HEK293 (cell line): Measurements from ENCODE around the gene TCAP.
A peak's percentile ranks its signal among the peaks of the same experiment; 100 is the strongest.

Source experiments
- FEZF1 ChIP-seq: fragments of 450-650 bp; formaldehyde crosslinking; IDR thresholded peaks from 2 replicates; pipeline ENCODE4 v1.5.1; 2016; ENCODE audit warnings: missing biosample characterization, missing genetic modification characterization
- KLF16 ChIP-seq: fragments of 450-650 bp; formaldehyde crosslinking; IDR thresholded peaks from 2 replicates; pipeline ENCODE4 v1.5.1; 2017; ENCODE audit warnings: missing biosample characterization, missing genetic modification characterization
- PRDM1 ChIP-seq: fragments of 450-650 bp; formaldehyde crosslinking; IDR thresholded peaks from 2 replicates; pipeline ENCODE4; 2016; ENCODE audit warnings: missing biosample characterization, missing genetic modification characterization
- SP7 ChIP-seq: fragments of 450-650 bp; formaldehyde crosslinking; IDR thresholded peaks from 2 replicates; pipeline ENCODE4 v1.5.1; 2016; ENCODE audit warnings: missing biosample characterization, missing genetic modification characterization
- ZBTB48 ChIP-seq: fragments of 450-650 bp; formaldehyde crosslinking; IDR thresholded peaks from 2 replicates; pipeline ENCODE4 v1.5.1; 2016; ENCODE audit warnings: missing biosample characterization, missing genetic modification characterization
- ZFP69B ChIP-seq: fragments of 450-650 bp; formaldehyde crosslinking; IDR thresholded peaks from 2 replicates; pipeline ENCODE4 v1.5.1; 2016; ENCODE audit warnings: missing biosample characterization, missing genetic modification characterization
- ZNF10 ChIP-seq: fragments of 450-650 bp; formaldehyde crosslinking; IDR thresholded peaks from 2 replicates; pipeline ENCODE4 v1.5.1; 2017; ENCODE audit warnings: missing biosample characterization, missing genetic modification characterization
- ZNF112 ChIP-seq: fragments of 450-650 bp; formaldehyde crosslinking; IDR thresholded peaks from 2 replicates; pipeline ENCODE4 v1.5.0; 2017; ENCODE audit warnings: missing biosample characterization, missing genetic modification characterization
- ZNF114 ChIP-seq: fragments of 450-650 bp; formaldehyde crosslinking; IDR thresholded peaks from 2 replicates; pipeline ENCODE4 v1.5.0; 2017; ENCODE audit warnings: missing biosample characterization, missing genetic modification characterization
- ZNF132 ChIP-seq: fragments of 450-650 bp; formaldehyde crosslinking; IDR thresholded peaks from 2 replicates; pipeline ENCODE4 v1.5.1; 2017; ENCODE audit warnings: missing biosample characterization, missing genetic modification characterization, borderline replicate concordance
- ZNF146 ChIP-seq: fragments of 450-650 bp; formaldehyde crosslinking; IDR thresholded peaks from 2 replicates; pipeline ENCODE4 v1.5.1; 2016; ENCODE audit warnings: missing biosample characterization, missing genetic modification characterization
- ZNF157 ChIP-seq: fragments of 450-650 bp; formaldehyde crosslinking; IDR thresholded peaks from 2 replicates; pipeline ENCODE4 v1.5.1; 2016; ENCODE audit warnings: missing biosample characterization, missing genetic modification characterization
- ZNF2 ChIP-seq: fragments of 450-650 bp; formaldehyde crosslinking; IDR thresholded peaks from 2 replicates; pipeline ENCODE4 v1.5.1; 2016; ENCODE audit warnings: missing biosample characterization, missing genetic modification characterization
- ZNF223 ChIP-seq: fragments of 450-650 bp; formaldehyde crosslinking; IDR thresholded peaks from 2 replicates; pipeline ENCODE4 v1.5.1; 2016; ENCODE audit warnings: missing biosample characterization, missing genetic modification characterization
- ZNF239 ChIP-seq: fragments of 450-650 bp; formaldehyde crosslinking; IDR thresholded peaks from 2 replicates; pipeline ENCODE4 v1.5.1; 2016; ENCODE audit warnings: missing biosample characterization, missing genetic modification characterization
- ZNF24 ChIP-seq: fragments of 450-650 bp; formaldehyde crosslinking; IDR thresholded peaks from 2 replicates; pipeline ENCODE4 v1.5.1; 2016; ENCODE audit warnings: missing biosample characterization, missing genetic modification characterization
- ZNF341 ChIP-seq: fragments of 450-650 bp; formaldehyde crosslinking; IDR thresholded peaks from 2 replicates; pipeline ENCODE4; 2016; ENCODE audit warnings: low read depth, missing biosample characterization, missing genetic modification characterization
- ZNF366 ChIP-seq: fragments of 450-650 bp; formaldehyde crosslinking; conservative IDR thresholded peaks from 2 replicates; pipeline ENCODE4 v1.5.1; 2016; ENCODE audit warnings: missing biosample characterization, missing genetic modification characterization
- ZNF423 ChIP-seq: fragments of 450-650 bp; formaldehyde crosslinking; IDR thresholded peaks from 2 replicates; pipeline ENCODE4 v1.5.1; 2016; ENCODE audit warnings: missing biosample characterization, missing genetic modification characterization
- ZNF473 ChIP-seq: fragments of 450-650 bp; formaldehyde crosslinking; IDR thresholded peaks from 2 replicates; pipeline ENCODE4 v1.5.1; 2017; ENCODE audit warnings: missing biosample characterization, missing genetic modification characterization
- ZNF48 ChIP-seq: fragments of 450-650 bp; formaldehyde crosslinking; IDR thresholded peaks from 2 replicates; pipeline ENCODE4 v1.5.1; 2016; ENCODE audit warnings: missing biosample characterization, missing genetic modification characterization
- ZNF501 ChIP-seq: fragments of 450-650 bp; formaldehyde crosslinking; IDR thresholded peaks from 2 replicates; pipeline ENCODE4 v1.5.1; 2016; ENCODE audit warnings: missing biosample characterization, missing genetic modification characterization
- ZNF561 ChIP-seq: fragments of 450-650 bp; IDR thresholded peaks from 2 replicates; pipeline ENCODE4 v1.5.1; 2018; ENCODE audit warnings: missing biosample characterization, missing genetic modification characterization, borderline replicate concordance
- ZNF571 ChIP-seq: fragments of 450-650 bp; formaldehyde crosslinking; IDR thresholded peaks from 2 replicates; pipeline ENCODE4 v1.5.0; 2017; ENCODE audit warnings: missing biosample characterization, missing genetic modification characterization
- ZNF600 ChIP-seq: fragments of 450-650 bp; formaldehyde crosslinking; IDR thresholded peaks from 2 replicates; pipeline ENCODE4 v1.5.1; 2016; ENCODE audit warnings: missing biosample characterization, missing genetic modification characterization
- ZNF707 ChIP-seq: fragments of 450-650 bp; formaldehyde crosslinking; IDR thresholded peaks from 2 replicates; pipeline ENCODE4 v1.5.1; 2016; ENCODE audit warnings: missing biosample characterization, missing genetic modification characterization
- ZNF776 ChIP-seq: fragments of 450-650 bp; formaldehyde crosslinking; IDR thresholded peaks from 2 replicates; pipeline ENCODE4 v1.5.0; 2017; ENCODE audit warnings: missing biosample characterization, missing genetic modification characterization, borderline replicate concordance
- ZNF791 ChIP-seq: fragments of 450-650 bp; formaldehyde crosslinking; IDR thresholded peaks from 2 replicates; pipeline ENCODE4 v1.5.1; 2016; ENCODE audit warnings: missing biosample characterization, missing genetic modification characterization
- TF ChIP-seq, protein P1 (sequence below): fragments of 450-650 bp; formaldehyde crosslinking; IDR thresholded peaks from 2 replicates; pipeline ENCODE4 v1.5.1; 2016; ENCODE audit warnings: missing biosample characterization, missing genetic modification characterization, borderline replicate concordance
- TF ChIP-seq, protein P2 (sequence below): fragments of 450-650 bp; formaldehyde crosslinking; IDR thresholded peaks from 2 replicates; pipeline ENCODE4 v1.5.1; 2016; ENCODE audit warnings: missing biosample characterization, missing genetic modification characterization
- TF ChIP-seq, protein P3 (sequence below): fragments of 450-650 bp; formaldehyde crosslinking; IDR thresholded peaks from 2 replicates; pipeline ENCODE4 v1.5.1; 2017; ENCODE audit warnings: missing biosample characterization, missing genetic modification characterization
- TF ChIP-seq, protein P4 (sequence below): fragments of 450-650 bp; formaldehyde crosslinking; IDR thresholded peaks from 2 replicates; pipeline ENCODE4 v1.5.1; 2016; ENCODE audit warnings: missing biosample characterization, missing genetic modification characterization, low read depth
- TF ChIP-seq, protein P5 (sequence below): fragments of 450-650 bp; formaldehyde crosslinking; IDR thresholded peaks from 2 replicates; pipeline ENCODE4 v1.5.1; 2016; ENCODE audit warnings: missing biosample characterization, missing genetic modification characterization
- TF ChIP-seq, protein P6 (sequence below): fragments of 450-650 bp; formaldehyde crosslinking; IDR thresholded peaks from 2 replicates; pipeline ENCODE4 v1.5.1; 2017; ENCODE audit warnings: missing biosample characterization, missing genetic modification characterization

The TCAP gene

DNA sequence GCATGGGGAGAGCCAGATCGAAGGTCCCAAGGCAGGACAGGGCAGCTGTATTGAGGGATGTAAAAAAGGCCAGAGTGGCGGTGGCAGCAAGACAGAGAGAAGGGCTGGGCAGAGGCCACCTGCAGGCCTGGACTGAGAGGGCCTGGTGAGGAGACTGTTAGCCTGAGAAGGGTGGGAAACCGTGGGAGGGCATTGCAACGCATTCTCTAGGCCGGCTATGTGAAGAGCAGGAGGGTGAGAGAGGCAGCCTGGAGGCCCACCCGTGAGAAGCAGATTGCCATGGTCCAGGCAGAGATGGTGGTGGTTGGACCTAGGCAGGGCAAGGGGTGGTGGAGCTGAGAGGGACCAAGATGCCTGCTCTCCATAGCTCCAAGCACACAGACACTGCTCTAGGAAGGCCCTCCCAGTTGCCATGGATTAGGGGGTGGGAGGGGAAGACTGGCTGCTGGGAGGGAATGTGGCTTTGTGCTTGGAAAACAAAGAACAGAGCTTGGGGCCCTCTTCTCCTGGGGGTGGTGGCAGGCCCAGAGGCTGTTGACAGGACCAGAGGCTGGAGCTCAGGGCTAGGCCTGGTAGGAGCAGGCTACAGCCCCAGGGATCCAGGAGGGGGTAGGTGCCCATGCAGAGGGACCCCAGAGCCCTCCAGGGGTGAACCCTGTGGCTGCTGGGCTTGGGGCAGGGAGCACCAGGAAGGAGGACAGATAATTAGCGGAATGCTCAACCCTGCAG lies 12.4 kb upstream of the TCAP start (continued):
- TF ChIP-seq, protein P1, sequence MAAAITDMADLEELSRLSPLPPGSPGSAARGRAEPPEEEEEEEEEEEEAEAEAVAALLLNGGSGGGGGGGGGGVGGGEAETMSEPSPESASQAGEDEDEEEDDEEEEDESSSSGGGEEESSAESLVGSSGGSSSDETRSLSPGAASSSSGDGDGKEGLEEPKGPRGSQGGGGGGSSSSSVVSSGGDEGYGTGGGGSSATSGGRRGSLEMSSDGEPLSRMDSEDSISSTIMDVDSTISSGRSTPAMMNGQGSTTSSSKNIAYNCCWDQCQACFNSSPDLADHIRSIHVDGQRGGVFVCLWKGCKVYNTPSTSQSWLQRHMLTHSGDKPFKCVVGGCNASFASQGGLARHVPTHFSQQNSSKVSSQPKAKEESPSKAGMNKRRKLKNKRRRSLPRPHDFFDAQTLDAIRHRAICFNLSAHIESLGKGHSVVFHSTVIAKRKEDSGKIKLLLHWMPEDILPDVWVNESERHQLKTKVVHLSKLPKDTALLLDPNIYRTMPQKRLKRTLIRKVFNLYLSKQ (tag by site-specific recombination): no peak
- TF ChIP-seq ZNF600 (tag by site-specific recombination) (peak; percentile 76), ZNF473 (tag by site-specific recombination) (no peak), ZNF707 (tag by site-specific recombination) (no peak), ZNF423 (no peak), FEZF1 (tag by site-specific recombination) (no peak), ZNF223 (no peak), PRDM1 (tag by site-specific recombination) (no peak), SP7 (tag by site-specific recombination) (no peak), ZNF48 (tag by site-specific recombination) (no peak), ZNF776 (tag by site-specific recombination) (no peak), ZNF24 (no peak), ZNF146 (tag by site-specific recombination) (no peak), ZNF112 (tag by site-specific recombination) (no peak), ZNF132 (tag by site-specific recombination) (no peak), ZNF791 (tag by site-specific recombination) (no peak), ZBTB48 (tag by site-specific recombination) (0 out of 2 replicates have a peak, but pooled peaks have one; percentile 16), ZNF2 (tag by site-specific recombination) (no peak), ZNF157 (tag by site-specific recombination) (no peak), ZNF10 (tag by site-specific recombination) (peak; percentile 71; the same call in 1 of the 2 replicates), ZNF571 (tag by site-specific recombination) (no peak), ZFP69B (tag by site-specific recombination) (no peak), ZNF114 (tag by site-specific recombination) (no peak), KLF16 (tag by site-specific recombination) (no peak), ZNF341 (peak; percentile 45), ZNF239 (tag by site-specific recombination) (no peak), ZNF366 (tag by site-specific recombination) (no peak), ZNF501 (tag by site-specific recombination) (no peak), ZNF561 (tag by site-specific recombination) (no peak)
- TF ChIP-seq, protein P2, sequence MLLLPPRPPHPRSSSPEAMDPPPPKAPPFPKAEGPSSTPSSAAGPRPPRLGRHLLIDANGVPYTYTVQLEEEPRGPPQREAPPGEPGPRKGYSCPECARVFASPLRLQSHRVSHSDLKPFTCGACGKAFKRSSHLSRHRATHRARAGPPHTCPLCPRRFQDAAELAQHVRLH (tag by site-specific recombination): no peak
- TF ChIP-seq, protein P3, sequence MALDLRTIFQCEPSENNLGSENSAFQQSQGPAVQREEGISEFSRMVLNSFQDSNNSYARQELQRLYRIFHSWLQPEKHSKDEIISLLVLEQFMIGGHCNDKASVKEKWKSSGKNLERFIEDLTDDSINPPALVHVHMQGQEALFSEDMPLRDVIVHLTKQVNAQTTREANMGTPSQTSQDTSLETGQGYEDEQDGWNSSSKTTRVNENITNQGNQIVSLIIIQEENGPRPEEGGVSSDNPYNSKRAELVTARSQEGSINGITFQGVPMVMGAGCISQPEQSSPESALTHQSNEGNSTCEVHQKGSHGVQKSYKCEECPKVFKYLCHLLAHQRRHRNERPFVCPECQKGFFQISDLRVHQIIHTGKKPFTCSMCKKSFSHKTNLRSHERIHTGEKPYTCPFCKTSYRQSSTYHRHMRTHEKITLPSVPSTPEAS (tag by site-specific recombination): no peak
- TF ChIP-seq, protein P4, sequence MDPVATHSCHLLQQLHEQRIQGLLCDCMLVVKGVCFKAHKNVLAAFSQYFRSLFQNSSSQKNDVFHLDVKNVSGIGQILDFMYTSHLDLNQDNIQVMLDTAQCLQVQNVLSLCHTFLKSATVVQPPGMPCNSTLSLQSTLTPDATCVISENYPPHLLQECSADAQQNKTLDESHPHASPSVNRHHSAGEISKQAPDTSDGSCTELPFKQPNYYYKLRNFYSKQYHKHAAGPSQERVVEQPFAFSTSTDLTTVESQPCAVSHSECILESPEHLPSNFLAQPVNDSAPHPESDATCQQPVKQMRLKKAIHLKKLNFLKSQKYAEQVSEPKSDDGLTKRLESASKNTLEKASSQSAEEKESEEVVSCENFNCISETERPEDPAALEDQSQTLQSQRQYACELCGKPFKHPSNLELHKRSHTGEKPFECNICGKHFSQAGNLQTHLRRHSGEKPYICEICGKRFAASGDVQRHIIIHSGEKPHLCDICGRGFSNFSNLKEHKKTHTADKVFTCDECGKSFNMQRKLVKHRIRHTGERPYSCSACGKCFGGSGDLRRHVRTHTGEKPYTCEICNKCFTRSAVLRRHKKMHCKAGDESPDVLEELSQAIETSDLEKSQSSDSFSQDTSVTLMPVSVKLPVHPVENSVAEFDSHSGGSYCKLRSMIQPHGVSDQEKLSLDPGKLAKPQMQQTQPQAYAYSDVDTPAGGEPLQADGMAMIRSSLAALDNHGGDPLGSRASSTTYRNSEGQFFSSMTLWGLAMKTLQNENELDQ: no peak
- TF ChIP-seq, protein P5, sequence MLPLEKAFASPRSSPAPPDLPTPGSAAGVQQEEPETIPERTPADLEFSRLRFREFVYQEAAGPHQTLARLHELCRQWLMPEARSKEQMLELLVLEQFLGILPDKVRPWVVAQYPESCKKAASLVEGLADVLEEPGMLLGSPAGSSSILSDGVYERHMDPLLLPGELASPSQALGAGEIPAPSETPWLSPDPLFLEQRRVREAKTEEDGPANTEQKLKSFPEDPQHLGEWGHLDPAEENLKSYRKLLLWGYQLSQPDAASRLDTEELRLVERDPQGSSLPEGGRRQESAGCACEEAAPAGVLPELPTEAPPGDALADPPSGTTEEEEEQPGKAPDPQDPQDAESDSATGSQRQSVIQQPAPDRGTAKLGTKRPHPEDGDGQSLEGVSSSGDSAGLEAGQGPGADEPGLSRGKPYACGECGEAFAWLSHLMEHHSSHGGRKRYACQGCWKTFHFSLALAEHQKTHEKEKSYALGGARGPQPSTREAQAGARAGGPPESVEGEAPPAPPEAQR (tag by site-specific recombination): no peak
- TF ChIP-seq, protein P6, sequence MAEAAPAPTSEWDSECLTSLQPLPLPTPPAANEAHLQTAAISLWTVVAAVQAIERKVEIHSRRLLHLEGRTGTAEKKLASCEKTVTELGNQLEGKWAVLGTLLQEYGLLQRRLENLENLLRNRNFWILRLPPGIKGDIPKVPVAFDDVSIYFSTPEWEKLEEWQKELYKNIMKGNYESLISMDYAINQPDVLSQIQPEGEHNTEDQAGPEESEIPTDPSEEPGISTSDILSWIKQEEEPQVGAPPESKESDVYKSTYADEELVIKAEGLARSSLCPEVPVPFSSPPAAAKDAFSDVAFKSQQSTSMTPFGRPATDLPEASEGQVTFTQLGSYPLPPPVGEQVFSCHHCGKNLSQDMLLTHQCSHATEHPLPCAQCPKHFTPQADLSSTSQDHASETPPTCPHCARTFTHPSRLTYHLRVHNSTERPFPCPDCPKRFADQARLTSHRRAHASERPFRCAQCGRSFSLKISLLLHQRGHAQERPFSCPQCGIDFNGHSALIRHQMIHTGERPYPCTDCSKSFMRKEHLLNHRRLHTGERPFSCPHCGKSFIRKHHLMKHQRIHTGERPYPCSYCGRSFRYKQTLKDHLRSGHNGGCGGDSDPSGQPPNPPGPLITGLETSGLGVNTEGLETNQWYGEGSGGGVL: peak; percentile 86
- TF ChIP-seq, all 188 proteins: peak for 14
